ENCODE results near the gene NCF1. TPM values are rescaled to one million over a fixed set of nuclear protein-coding genes. Genes with fewer than 3 reads are reported as not detected.

The NCF1 gene
- total RNA-seq (2014; rRNA removed; shearing (Covaris generic)) = 0.11 TPM in 1 of 2 replicates, not detected in the other

DNA sequence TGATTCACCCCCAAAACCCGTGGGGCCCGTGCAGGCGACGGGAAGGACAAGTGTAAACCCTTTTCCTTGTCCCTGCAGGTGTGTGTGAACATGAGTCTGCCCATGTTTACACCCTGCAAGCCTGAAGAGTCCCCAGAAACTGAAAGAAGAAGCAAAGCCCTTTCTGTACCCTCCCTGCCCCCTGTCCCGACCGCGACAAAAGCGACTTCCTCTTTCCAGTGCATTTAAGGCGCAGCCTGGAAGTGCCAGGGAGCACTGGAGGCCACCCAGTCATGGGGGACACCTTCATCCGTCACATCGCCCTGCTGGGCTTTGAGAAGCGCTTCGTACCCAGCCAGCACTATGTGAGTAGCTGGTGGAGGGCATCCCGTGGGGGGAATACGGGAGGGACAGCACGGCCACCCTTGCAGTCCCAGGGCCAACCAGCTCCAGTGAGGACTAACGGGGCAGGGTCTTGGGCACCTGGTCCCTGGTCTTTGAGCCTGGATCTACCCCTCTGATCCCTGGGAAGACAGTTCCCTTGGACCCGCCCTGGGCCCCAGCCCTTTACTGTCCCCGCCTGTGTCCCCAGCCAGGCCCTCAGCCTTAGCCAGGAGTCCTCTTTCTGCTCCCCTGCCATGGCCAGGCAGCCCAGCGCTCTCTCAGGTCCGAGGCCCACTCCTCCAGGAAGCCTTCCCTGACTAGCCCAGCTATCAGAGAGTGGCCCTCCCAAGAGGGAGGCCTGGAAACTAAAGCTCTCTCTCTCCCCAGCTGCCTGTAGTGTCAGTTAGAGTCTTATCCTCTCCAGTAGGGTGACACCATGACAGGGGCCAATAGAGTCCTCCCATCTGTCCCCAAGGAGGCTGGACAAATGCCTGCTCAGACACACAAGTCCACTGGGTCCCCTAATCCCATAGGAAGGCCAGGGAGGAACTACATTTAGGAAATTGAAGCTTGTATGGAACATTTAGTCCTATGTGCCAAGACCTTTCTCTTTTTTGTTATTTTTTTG lies at the start of gene NCF1:
TSS of gene NCF1 (plus strand) at position 252 of the 991 bp plus-strand sequence. CDS start at position 273, 21 bp downstream.

Other genes with a start within 250 kb of the NCF1 start
- 100 and 111 TPM in 2 replicates for gene GTF2I, start 116.3 kb upstream of the NCF1 start, total RNA-seq (2014; rRNA removed; shearing (Covaris generic))
- gene GTF2IRD2, start 77.6 kb downstream of the NCF1 start, total RNA-seq (2014; rRNA removed; shearing (Covaris generic)) = 2.4 and 2.7 TPM in 2 replicates
- 1.2 and 4.7 TPM in 2 replicates for gene CASTOR2, start 190.7 kb downstream of the NCF1 start, total RNA-seq (2014; rRNA removed; shearing (Covaris generic))

Measured in A375 (cell line).